Peyer's patch (tissue), 4 donors: ENCODE data around the gene SCFD2. TPM values are rescaled to one million over a fixed set of nuclear protein-coding genes. Genes with fewer than 3 reads are reported as not detected.

Source experiments
- DNase-seq, 3 donors: peaks; one replicate each; pipeline ENCODE4 v3.0.0-alpha.2; 2017 to 2019
- H3K27ac ChIP-seq, 4 donors: fragments of 200-600 bp; sonication (generic); one replicate each; pipeline ENCODE4 v1.5.1; 2016 to 2019
- H3K27me3 ChIP-seq, 2 donors: fragments of 200-600 bp; sonication (generic); one replicate each; pipeline ENCODE4 v1.5.1; 2019
- H3K36me3 ChIP-seq, 3 donors: fragments of 200-600 bp; sonication (generic); one replicate each; pipeline ENCODE4 v1.5.1; 2016 to 2019
- H3K4me1 ChIP-seq, 4 donors: fragments of 200-600 bp; sonication (generic); one replicate each; pipeline ENCODE4 v1.5.1; 2016 to 2019
- H3K4me3 ChIP-seq, 4 donors: fragments of 200-600 bp; sonication (generic); 1 replicate in 3 of 4; 2 replicates in 1 of 4; pipeline ENCODE4 v1.5.1; 2016 to 2019; ENCODE audit warnings: mild to moderate bottlenecking in 1 of 4
- H3K9me3 ChIP-seq, 4 donors: fragments of 200-600 bp; sonication (generic); one replicate each; pipeline ENCODE4 v1.5.1; 2016 to 2019; ENCODE audit warnings: mild to moderate bottlenecking in 1 of 4
- POLR2A ChIP-seq, 2 donors: fragments of 450-650 bp; IDR thresholded peaks; one replicate each; pipeline ENCODE4 v1.5.1; 2017; ENCODE audit warnings: antibody characterized with exemption in 2 of 2, mild to moderate bottlenecking in 2 of 2, moderate library complexity in 2 of 2
- total RNA-seq, 4 donors: library from RNA; depleted of rRNA; stranded (reverse); fragments of >200 nt; gene quantifications; one replicate each; pipeline ENCODE4 v1.1.0, GENCODE V29; 2016
- TF ChIP-seq, protein P1 (sequence below), 6 experiments: fragments of 450-650 bp in 4 of 6; fragments of 200-600 bp in 2 of 6; sonication (generic) in 1 of 6; IDR thresholded peaks; one replicate each; pipeline ENCODE4 v1.5.1; 2017 to 2019; ENCODE audit warnings: antibody characterized with exemption in 6 of 6, mild to moderate bottlenecking in 3 of 6, moderate library complexity in 1 of 6

The SCFD2 gene
- total RNA-seq, 4 donors from 2014 or later: 17.3 to 165 (median 30.1) TPM

GRCh38 chr4:52848254-52848653, 517.6 kb downstream of the SCFD2 start:
- Histone ChIP-seq H3K9me3 (no peaks in the 10 kb centered on the region), H3K4me1 (no peaks in the 10 kb centered on the region), H3K4me3 (no peak overlapping the region), H3K27ac (no peak overlapping the region), H3K36me3 (no peaks in the 10 kb centered on the region), H3K27me3 (no peaks in the 10 kb centered on the region)
- DNase-seq: no peak
- TF ChIP-seq POLR2A (IDR thresholded peaks at IDR 0.05): no peak
- TF ChIP-seq, protein P1, sequence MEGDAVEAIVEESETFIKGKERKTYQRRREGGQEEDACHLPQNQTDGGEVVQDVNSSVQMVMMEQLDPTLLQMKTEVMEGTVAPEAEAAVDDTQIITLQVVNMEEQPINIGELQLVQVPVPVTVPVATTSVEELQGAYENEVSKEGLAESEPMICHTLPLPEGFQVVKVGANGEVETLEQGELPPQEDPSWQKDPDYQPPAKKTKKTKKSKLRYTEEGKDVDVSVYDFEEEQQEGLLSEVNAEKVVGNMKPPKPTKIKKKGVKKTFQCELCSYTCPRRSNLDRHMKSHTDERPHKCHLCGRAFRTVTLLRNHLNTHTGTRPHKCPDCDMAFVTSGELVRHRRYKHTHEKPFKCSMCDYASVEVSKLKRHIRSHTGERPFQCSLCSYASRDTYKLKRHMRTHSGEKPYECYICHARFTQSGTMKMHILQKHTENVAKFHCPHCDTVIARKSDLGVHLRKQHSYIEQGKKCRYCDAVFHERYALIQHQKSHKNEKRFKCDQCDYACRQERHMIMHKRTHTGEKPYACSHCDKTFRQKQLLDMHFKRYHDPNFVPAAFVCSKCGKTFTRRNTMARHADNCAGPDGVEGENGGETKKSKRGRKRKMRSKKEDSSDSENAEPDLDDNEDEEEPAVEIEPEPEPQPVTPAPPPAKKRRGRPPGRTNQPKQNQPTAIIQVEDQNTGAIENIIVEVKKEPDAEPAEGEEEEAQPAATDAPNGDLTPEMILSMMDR (IDR thresholded peaks at IDR 0.05): no peak

GRCh38 chr4:52846502-52846901, 519.4 kb downstream of the SCFD2 start:
- Histone ChIP-seq H3K36me3 (no peaks in the 10 kb centered on the region), H3K27me3 (no peaks in the 10 kb centered on the region), H3K4me1 (no peaks in the 10 kb centered on the region), H3K27ac (no peak overlapping the region), H3K4me3 (no peak overlapping the region), H3K9me3 (no peaks in the 10 kb centered on the region)
- DNase-seq: no peak
- TF ChIP-seq, protein P1 (IDR thresholded peaks at IDR 0.05): no peak
- no peak for TF ChIP-seq POLR2A (IDR thresholded peaks at IDR 0.05)

GRCh38 chr4:52844596-52844995, 521.3 kb downstream of the SCFD2 start:
- Histone ChIP-seq H3K27me3 (no peaks in the 10 kb centered on the region), H3K4me1 (no peaks in the 10 kb centered on the region), H3K9me3 (no peaks in the 10 kb centered on the region), H3K36me3 (no peaks in the 10 kb centered on the region), H3K27ac (no peak overlapping the region), H3K4me3 (no peak overlapping the region)
- no peak for DNase-seq
- TF ChIP-seq, protein P1 (IDR thresholded peaks at IDR 0.05): no peak
- no peak for TF ChIP-seq POLR2A (IDR thresholded peaks at IDR 0.05)

DNA sequence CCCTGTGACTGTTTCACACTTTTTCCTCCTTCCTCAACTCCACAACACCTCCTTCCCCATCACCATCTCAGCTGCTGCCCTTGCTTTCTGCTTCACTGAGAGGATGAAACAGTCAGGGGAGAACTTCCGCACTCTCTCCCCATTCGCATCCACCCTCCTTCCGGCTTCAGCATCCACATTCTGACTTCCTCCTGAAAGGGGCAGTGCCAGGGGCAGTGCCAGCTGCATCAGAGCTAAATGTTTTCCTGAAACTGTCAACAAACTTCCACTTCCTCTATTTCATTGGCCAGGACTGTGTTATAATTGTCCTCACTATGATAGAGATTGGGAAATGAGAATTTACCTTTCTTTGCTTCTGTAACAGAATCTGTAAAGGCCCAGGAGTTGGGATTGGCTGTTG, 521.9 kb downstream of the SCFD2 start:
- no peak for TF ChIP-seq POLR2A (IDR thresholded peaks at IDR 0.05)
- TF ChIP-seq, protein P1 (IDR thresholded peaks at IDR 0.05): no peak
- no peaks in the 10 kb centered on the region for H3K27me3 ChIP-seq
- no peaks in the 10 kb centered on the region for H3K9me3 ChIP-seq
- H3K27ac ChIP-seq: no peak overlapping the region
- DNase-seq: peak in 1 of 3 donors; percentile 24
- H3K4me3 ChIP-seq: no peak overlapping the region
- H3K4me1 ChIP-seq: no peaks in the 10 kb centered on the region
- H3K36me3 ChIP-seq: no peaks in the 10 kb centered on the region

DNA sequence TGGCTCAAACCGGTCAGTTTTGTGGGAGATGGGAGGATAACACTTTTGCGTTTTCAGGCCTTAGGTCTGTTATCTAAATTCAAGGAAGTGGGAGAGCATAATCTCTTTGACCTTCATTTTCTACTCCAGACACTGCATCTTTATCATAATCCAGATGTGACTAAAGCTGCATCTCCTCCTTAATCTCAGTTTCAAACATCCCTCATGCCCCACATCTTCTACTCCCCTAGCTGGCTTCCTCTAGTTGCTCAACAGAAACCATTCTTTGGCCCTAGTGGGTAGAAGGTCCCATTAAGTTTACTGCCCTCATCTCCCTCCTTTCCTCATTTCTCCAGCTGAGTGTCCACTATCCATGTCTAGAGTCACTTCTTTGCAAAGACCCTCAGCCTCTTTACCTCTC, 522.5 kb downstream of the SCFD2 start:
- Histone ChIP-seq H3K27me3 (no peaks in the 10 kb centered on the region), H3K4me3 (no peak overlapping the region), H3K4me1 (no peaks in the 10 kb centered on the region), H3K36me3 (no peaks in the 10 kb centered on the region), H3K9me3 (no peaks in the 10 kb centered on the region), H3K27ac (no peak overlapping the region)
- no peak for DNase-seq
- TF ChIP-seq POLR2A (IDR thresholded peaks at IDR 0.05): no peak
- TF ChIP-seq, protein P1 (IDR thresholded peaks at IDR 0.05): no peak

DNA sequence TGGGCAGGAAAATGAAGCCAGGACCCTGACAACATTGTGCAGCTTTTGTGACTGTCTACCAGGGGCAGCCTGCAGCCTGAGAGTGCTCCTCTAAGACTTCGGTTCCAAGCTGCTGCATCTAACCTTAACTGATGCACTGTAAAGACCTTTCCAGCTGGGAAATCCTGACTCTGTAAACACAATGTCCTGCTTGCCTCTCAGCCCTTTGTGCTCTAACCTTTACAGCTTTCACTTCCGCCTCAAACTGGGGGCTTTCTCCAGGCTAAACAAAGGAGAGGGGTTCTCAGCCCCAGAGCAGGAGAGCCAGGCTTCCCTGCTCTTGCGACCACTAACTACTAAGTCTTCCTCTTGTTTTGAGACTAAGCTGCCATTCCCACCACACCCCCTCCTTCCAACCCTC, 523.1 kb downstream of the SCFD2 start:
- no peaks in the 10 kb centered on the region for H3K4me1 ChIP-seq
- H3K9me3 ChIP-seq: no peaks in the 10 kb centered on the region
- no peaks in the 10 kb centered on the region for H3K27me3 ChIP-seq
- no peak overlapping the region for H3K4me3 ChIP-seq
- no peak for DNase-seq
- H3K27ac ChIP-seq: no peak overlapping the region
- TF ChIP-seq POLR2A (IDR thresholded peaks at IDR 0.05): no peak
- TF ChIP-seq, protein P1 (IDR thresholded peaks at IDR 0.05): no peak
- no peaks in the 10 kb centered on the region for H3K36me3 ChIP-seq
